Stimulated activated CD8-positive, alpha-beta memory T cell treated with anti-CD3 and anti-CD28 coated beads, Interleukin-12 subunit alpha, Interleukin-12 subunit beta, amount 100 ng/mL, for 24 hours (primary cell): ENCODE measurements around the gene CD2BP2.
"Not testable (repeated sequence)": the region's sequence is repeated elsewhere in the genome, so short reads cannot be mapped to it uniquely, and the experiment has no call there.

Experiments
- DNase-seq: peaks from one replicate; pipeline ENCODE4 v3.0.0-alpha.2; 2020; ENCODE audit errors: extremely low read depth

CD2BP2 gene

GRCh38 chr16:30342751-30343490 lies 12.2 kb downstream of the CD2BP2 start:
- no peak for DNase-seq

- not testable (repeated sequence) for DNase-seq
Measured at GRCh38 chr16:30341971-30342370, 13.1 kb downstream of the CD2BP2 start.

- no peak for DNase-seq
Measured at GRCh38 chr16:30340621-30341020, 14.5 kb downstream of the CD2BP2 start.

- not testable (repeated sequence) for DNase-seq
Measured at GRCh38 chr16:30338715-30339114, 16.4 kb downstream of the CD2BP2 start.

- DNase-seq, result not testable (repeated sequence)
Measured at GRCh38 chr16:30337964-30338357, 17.1 kb downstream of the CD2BP2 start.

GRCh38 chr16:30335598-30336474 lies 19.3 kb downstream of the CD2BP2 start:
- DNase-seq, result no peak

GRCh38 chr16:30335028-30335597 lies 20.0 kb downstream of the CD2BP2 start:
- peak; percentile 66 for DNase-seq

- DNase-seq, result peak; percentile 59
Measured at GRCh38 chr16:30334473-30334989, 20.6 kb downstream of the CD2BP2 start.

GRCh38 chr16:30324220-30324619 lies 30.9 kb downstream of the CD2BP2 start:
- not testable (repeated sequence) for DNase-seq

- DNase-seq, result not testable (repeated sequence)
Measured at GRCh38 chr16:30318647-30319046, 36.5 kb downstream of the CD2BP2 start.

- not testable (repeated sequence) for DNase-seq
Measured at GRCh38 chr16:30310937-30311336, 44.2 kb downstream of the CD2BP2 start.

- DNase-seq, result not testable (repeated sequence)
Measured at GRCh38 chr16:30309255-30309654, 45.9 kb downstream of the CD2BP2 start.
